Non-pigmented ciliary epithelial cell (primary cell): ENCODE data around the gene C12orf57.
A peak's percentile ranks its signal among the peaks of the same experiment; 100 is the strongest.
"Not testable (repeated sequence)": the region's sequence is repeated elsewhere in the genome, so short reads cannot be mapped to it uniquely, and the experiment has no call there.

Experiments used
- DNase-seq: peaks from one replicate; pipeline ENCODE4 v3.0.0-alpha.2; 2010; ENCODE audit warnings: low read depth

The C12orf57 gene

GRCh38 chr12:6943722-6944380 is at the start of gene C12orf57, which contains the start of gene RNU7-1:
C12orf57 (plus strand) TSS chr12:6944022; CDS start chr12:6944122, 100 bp downstream.
RNU7-1 (plus strand) TSS chr12:6943816.
- DNase-seq = no peak

GRCh38 chr12:6894321-6894720 is 49.5 kb upstream of the C12orf57 start:
- DNase-seq = no peak

GRCh38 chr12:6896846-6897435 is 46.9 kb upstream of the C12orf57 start:
- no peak for DNase-seq

- DNase-seq = no peak
Observed at GRCh38 chr12:6899427-6899826, 44.4 kb upstream of the C12orf57 start.

- no peak for DNase-seq
Observed at GRCh38 chr12:6899837-6900519, 43.8 kb upstream of the C12orf57 start.

GRCh38 chr12:6902448-6902847 is 41.4 kb upstream of the C12orf57 start:
- no peak for DNase-seq

- no peak for DNase-seq
Observed at GRCh38 chr12:6903722-6904121, 40.1 kb upstream of the C12orf57 start.

GRCh38 chr12:6904280-6905276 is 39.2 kb upstream of the C12orf57 start, which contains the start of gene LRRC23:
LRRC23 (plus strand) TSS chr12:6904822; CDS start chr12:6905634, 812 bp downstream.
- DNase-seq = peak; percentile 71

- DNase-seq = no peak
Observed at GRCh38 chr12:6905414-6906040, 38.3 kb upstream of the C12orf57 start.

- not testable (repeated sequence) for DNase-seq
Observed at GRCh38 chr12:6908141-6908540, 35.7 kb upstream of the C12orf57 start.

GRCh38 chr12:6909421-6910145 is 34.2 kb upstream of the C12orf57 start:
- DNase-seq = no peak

- DNase-seq = no peak
Observed at GRCh38 chr12:6912164-6912935, 31.5 kb upstream of the C12orf57 start.

GRCh38 chr12:6914246-6914946 is 29.4 kb upstream of the C12orf57 start, which contains the start of gene ENO2:
ENO2 (plus strand) TSS chr12:6914580; CDS start chr12:6915833, 1,253 bp downstream.
- DNase-seq = no peak

GRCh38 chr12:6914947-6915788 is 28.7 kb upstream of the C12orf57 start:
- DNase-seq = no peak

GRCh38 chr12:6915789-6916285 is 28.0 kb upstream of the C12orf57 start:
- no peak for DNase-seq

GRCh38 chr12:6916426-6917200 is 27.2 kb upstream of the C12orf57 start:
- no peak for DNase-seq
